SK-N-SH (cell line): ENCODE measurements around the gene MYOG. TPM values are rescaled to one million over a fixed set of nuclear protein-coding genes. Genes with fewer than 3 reads are reported as not detected.

Experiments
- CTCF ChIA-PET: fragments of 300-600, 350-600 bp; formaldehyde crosslinking; extraction: SDS; loops from one replicate; lab custom pipeline; 2021; lab: Yijun Ruan, JAX
- POLR2A ChIA-PET: fragments of 350-600 bp; sonication (Branson Sonifier 250); formaldehyde crosslinking; extraction: SDS; loops from one replicate; lab custom pipeline; 2020; ENCODE audit warnings: antibody characterized with exemption, inconsistent platforms; lab: Yijun Ruan, JAX
- DNase-seq: peaks from one replicate; pipeline ENCODE4 v3.0.0; 2012
- H2AFZ ChIP-seq: fragments of 200-600 bp; sonication (generic); 2 replicates; pipeline ENCODE4 v1.8.1; 2016; ENCODE audit warnings: antibody characterized with exemption, mild to moderate bottlenecking, low read depth
- H3F3A ChIP-seq: fragments of 200-600 bp; sonication (generic); replicated peaks from 2 replicates; pipeline ENCODE3; 2016; ENCODE audit warnings: antibody characterized with exemption, mild to moderate bottlenecking; ENCODE audit not compliant: insufficient read depth
- H3K27ac ChIP-seq, 2 experiments: fragments of 200-500 bp in 1 of 2; fragments of 200-600 bp in 1 of 2; sonication (Bioruptor generic) in 1 of 2; sonication (generic), shearing (Covaris generic) in 1 of 2; 2 replicates each; pipeline versions ENCODE4 v1.5.1 to v1.6.1; 2014 to 2016; ENCODE audit warnings: low read depth in 2 of 2, inconsistent platforms in 1 of 2, low read length in 1 of 2, mild to moderate bottlenecking in 1 of 2, mixed read lengths in 1 of 2
- H3K27me3 ChIP-seq: fragments of 200-600 bp; sonication (generic), shearing (Covaris generic); 2 replicates; pipeline ENCODE4 v1.6.1; 2016; ENCODE audit warnings: mixed run types; ENCODE audit not compliant: insufficient read depth
- H3K36me3 ChIP-seq, 2 experiments: fragments of 200-500 bp in 1 of 2; fragments of 200-600 bp in 1 of 2; sonication (Bioruptor generic) in 1 of 2; sonication (generic) in 1 of 2; replicated peaks in 1 of 2; 2 replicates each; pipeline versions ENCODE3 to v1.5.1; 2014 to 2016; ENCODE audit warnings: low read length in 1 of 2, mild to moderate bottlenecking in 1 of 2; ENCODE audit not compliant: insufficient read depth in 2 of 2, control insufficient read depth in 1 of 2
- H3K4me1 ChIP-seq, 2 experiments: fragments of 200-500 bp in 1 of 2; fragments of 200-600 bp in 1 of 2; sonication (Bioruptor generic) in 1 of 2; sonication (generic), shearing (Covaris generic) in 1 of 2; 2 replicates each; pipeline versions ENCODE4 v1.5.1 to v1.6.1; 2014 to 2016; ENCODE audit warnings: low read depth in 1 of 2, low read length in 1 of 2, mixed run types in 1 of 2; ENCODE audit not compliant: insufficient read depth in 2 of 2, control insufficient read depth in 1 of 2
- H3K4me2 ChIP-seq: fragments of 200-600 bp; sonication (generic), shearing (Covaris generic); 2 replicates; pipeline ENCODE4 v1.6.1; 2017; ENCODE audit warnings: mixed run types
- H3K4me3 ChIP-seq, 2 experiments: fragments of 200-500 bp in 1 of 2; fragments of 200-600 bp in 1 of 2; sonication (Bioruptor generic) in 1 of 2; sonication (generic), shearing (Covaris generic) in 1 of 2; 2 replicates each; pipeline versions ENCODE4 v1.5.1 to v1.8.1; 2014 to 2016; ENCODE audit warnings: low read depth in 2 of 2, inconsistent platforms in 1 of 2, low read length in 1 of 2, mild to moderate bottlenecking in 1 of 2, mixed read lengths in 1 of 2, moderate library complexity in 1 of 2
- H3K79me2 ChIP-seq: fragments of 200-600 bp; sonication (generic); 2 replicates; pipeline ENCODE4 v1.8.1; 2017; ENCODE audit warnings: mild to moderate bottlenecking; ENCODE audit not compliant: insufficient read depth
- H3K9ac ChIP-seq: fragments of 200-600 bp; sonication (generic); 2 replicates; pipeline ENCODE4 v1.6.1; 2017; ENCODE audit warnings: mixed run types
- H3K9me2 ChIP-seq: fragments of 200-600 bp; sonication (generic); 2 replicates; pipeline ENCODE4 v1.6.1; 2017; ENCODE audit warnings: mixed run types
- H3K9me3 ChIP-seq: fragments of 200-600 bp; sonication (generic); 2 replicates; pipeline ENCODE4 v1.6.1; 2017; ENCODE audit warnings: mixed run types, mild to moderate bottlenecking, moderate library complexity
- H4K20me1 ChIP-seq: fragments of 200-600 bp; sonication (generic); 2 replicates; pipeline ENCODE4 v1.6.1; 2017; ENCODE audit warnings: mild to moderate bottlenecking, mixed run types; ENCODE audit not compliant: insufficient read depth
- ELF1 ChIP-seq: IDR thresholded peaks from 2 replicates; pipeline ENCODE4 v1.4.0; 2012
- EP300 ChIP-seq, 2 experiments: IDR thresholded peaks; 2 replicates each; pipeline versions ENCODE4 v1.4.0 to v1.6.1; 2012; ENCODE audit warnings: borderline replicate concordance in 1 of 2, low read depth in 1 of 2, low read length in 1 of 2
- FOSL2 ChIP-seq: IDR thresholded peaks from 2 replicates; pipeline ENCODE4 v1.4.0; 2012; ENCODE audit warnings: low read depth, mild to moderate bottlenecking, moderate library complexity, borderline replicate concordance
- FOXJ3 ChIP-seq: sonication (generic); formaldehyde crosslinking; IDR thresholded peaks from 2 replicates; pipeline ENCODE4 v1.5.1; 2020; ENCODE audit warnings: mild to moderate bottlenecking, missing genetic modification reagents
- FOXM1 ChIP-seq: IDR thresholded peaks from 2 replicates; pipeline ENCODE4 v1.4.0; 2012; ENCODE audit warnings: low read depth, mild to moderate bottlenecking
- GATA2 ChIP-seq: sonication (generic); formaldehyde crosslinking; IDR thresholded peaks from 2 replicates; pipeline ENCODE4 v1.5.0; 2020; ENCODE audit warnings: mild to moderate bottlenecking, missing genetic modification reagents
- JUND ChIP-seq: IDR thresholded peaks from 2 replicates; pipeline ENCODE4 v1.4.0; 2012
- MEF2A ChIP-seq: IDR thresholded peaks from 2 replicates; pipeline ENCODE4 v1.4.0; 2012; ENCODE audit warnings: low read depth, borderline replicate concordance
- NFIC ChIP-seq: IDR thresholded peaks from 2 replicates; pipeline ENCODE4 v1.4.0; 2012; ENCODE audit warnings: borderline replicate concordance
- NRF1 ChIP-seq: IDR thresholded peaks from 2 replicates; pipeline ENCODE4 v1.6.1; 2012; ENCODE audit warnings: low read depth, mild to moderate bottlenecking, low read length
- RCOR1 ChIP-seq: fragments of 150-350 bp; IDR thresholded peaks from 2 replicates; pipeline ENCODE4 v1.6.1; 2017; ENCODE audit warnings: antibody characterized with exemption, low read length
- SIN3A ChIP-seq: IDR thresholded peaks from 2 replicates; pipeline ENCODE4 v1.6.1; 2012; ENCODE audit warnings: low read depth, mild to moderate bottlenecking, low read length, moderate library complexity, borderline replicate concordance
- SMC3 ChIP-seq: IDR thresholded peaks from 2 replicates; pipeline ENCODE4 v1.6.1; 2012; ENCODE audit warnings: low read depth, low read length, improper control_type of control experiment
- TAF1 ChIP-seq: IDR thresholded peaks from 2 replicates; pipeline ENCODE4 v1.6.1; 2012; ENCODE audit warnings: low read depth, mild to moderate bottlenecking, low read length, moderate library complexity, borderline replicate concordance
- WGBS: methylation state at CpG from one replicate; pipeline ENCODE4 v1.1.6; 2017; ENCODE audit warnings: low lambda C conversion rate; 5-methylcytosine and 5-hydroxymethylcytosine counted together
- polyA plus RNA-seq, 3 experiments: library from polyadenylated mRNA; depleted of rRNA; stranded (reverse); fragments of >200 nt; gene quantifications; 2 replicates each; pipeline ENCODE4 v1.2.3, GENCODE V29; 2012
- TF ChIP-seq, protein P1 (sequence below): fragments of 150-350 bp; IDR thresholded peaks from 2 replicates; pipeline ENCODE4 v1.6.1; 2017; ENCODE audit warnings: antibody characterized with exemption, low read length, low read depth, borderline replicate concordance
- TF ChIP-seq, protein P2 (sequence below): IDR thresholded peaks from 2 replicates; pipeline ENCODE4 v1.6.1; 2012; ENCODE audit warnings: mild to moderate bottlenecking, low read depth, low read length, moderate library complexity
- TF ChIP-seq, protein P3 (sequence below): fragments of 200-600 bp; sonication (generic); IDR thresholded peaks from 2 replicates; pipeline ENCODE4 v1.6.1; 2017; ENCODE audit warnings: antibody characterized with exemption, mild to moderate bottlenecking, moderate library complexity

The MYOG gene
- polyA plus RNA-seq, 1 of the 3 experiments (the other 2 are of a cell fraction): not detected

DNA sequence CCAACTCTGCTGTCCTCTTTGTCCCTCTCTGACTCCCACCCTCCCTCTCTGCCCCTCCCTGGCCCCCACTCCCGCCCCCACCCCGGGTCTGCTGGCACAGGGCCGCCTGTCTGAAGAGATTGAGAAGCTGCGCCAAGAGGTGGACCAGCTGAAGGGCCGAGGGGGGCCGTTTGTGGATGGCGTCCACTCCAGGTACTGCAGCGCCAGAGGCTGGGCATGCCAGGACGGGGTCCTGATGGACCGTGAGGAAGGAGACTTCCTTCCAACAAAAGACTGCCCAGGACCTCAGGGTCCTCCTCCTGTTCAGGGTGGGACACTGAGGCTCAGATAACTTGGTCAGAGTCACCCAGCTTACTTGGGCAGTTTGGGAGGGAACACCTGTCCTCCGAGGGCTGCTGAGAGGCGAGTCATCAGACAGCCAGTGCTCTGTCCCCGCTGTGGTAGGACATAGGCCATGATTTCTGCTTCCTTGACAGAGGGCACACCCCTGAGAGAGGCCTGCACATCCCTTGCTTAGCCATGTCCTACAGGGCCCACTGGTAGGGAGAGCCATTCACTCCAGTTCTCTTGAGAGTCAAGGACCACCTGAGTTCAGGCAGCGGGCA is 36.1 kb downstream of the MYOG start:
- Histone ChIP-seq H2AFZ (no peak overlapping the region), H3F3A (peaks cover 7% of the 10 kb centered on the region), H3K9me3 (no peaks in the 10 kb centered on the region), H3K27ac (no peak overlapping the region), H3K9me2 (no peaks in the 10 kb centered on the region), H3K79me2 (no peaks in the 10 kb centered on the region), H3K36me3 (no peaks in the 10 kb centered on the region), H3K4me3 (no peak overlapping the region), H3K27me3 (no peaks in the 10 kb centered on the region), H3K4me2 (no peak overlapping the region), H3K4me1 (peaks cover 13 to 22% of the 10 kb centered on the region in 2 experiments; a peak in 3 of 4 replicates), H3K9ac (no peak overlapping the region), H4K20me1 (no peaks in the 10 kb centered on the region)
- no peak for DNase-seq
- no peak for TF ChIP-seq NRF1
- WGBS: 66% methylated on average over 10 of the region's 14 CpGs
- POLR2A ChIA-PET: no interaction called here
- CTCF ChIA-PET: interaction anchor here (0.7 to 15.3 kb wide), 5 partner anchors 8 to 220 kb away, joined by 3 to 228 read pairs (median 64); no protein-coding TSS in a partner anchor

DNA sequence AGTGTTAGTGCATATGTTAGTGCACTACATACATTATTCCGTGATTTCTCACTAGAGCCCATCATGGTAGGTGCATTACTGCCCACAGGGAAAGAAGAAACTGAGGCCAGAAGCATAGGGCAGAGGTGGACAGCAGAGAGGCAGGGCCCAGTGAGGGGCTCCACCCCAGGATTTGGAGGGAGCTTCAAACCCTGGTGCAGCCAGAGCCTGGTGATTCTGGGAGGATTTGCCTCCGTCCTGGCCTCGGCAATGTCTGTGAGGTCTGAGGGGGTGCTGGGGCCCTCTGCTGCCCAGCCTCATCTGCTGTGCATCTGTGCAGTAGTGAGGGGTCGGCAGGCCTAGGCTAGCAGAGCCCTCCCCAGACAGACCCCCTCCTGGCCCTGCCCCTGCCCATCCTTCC is 36.7 kb downstream of the MYOG start:
- no peaks in the 10 kb centered on the region for H3K9me3 ChIP-seq
- no peak for TF ChIP-seq FOXM1
- no peak for TF ChIP-seq GATA2 (CRISPR knock-in tag)
- TF ChIP-seq, protein P1, sequence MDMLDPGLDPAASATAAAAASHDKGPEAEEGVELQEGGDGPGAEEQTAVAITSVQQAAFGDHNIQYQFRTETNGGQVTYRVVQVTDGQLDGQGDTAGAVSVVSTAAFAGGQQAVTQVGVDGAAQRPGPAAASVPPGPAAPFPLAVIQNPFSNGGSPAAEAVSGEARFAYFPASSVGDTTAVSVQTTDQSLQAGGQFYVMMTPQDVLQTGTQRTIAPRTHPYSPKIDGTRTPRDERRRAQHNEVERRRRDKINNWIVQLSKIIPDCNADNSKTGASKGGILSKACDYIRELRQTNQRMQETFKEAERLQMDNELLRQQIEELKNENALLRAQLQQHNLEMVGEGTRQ: no peak
- TF ChIP-seq SMC3: no peak
- no peak for TF ChIP-seq TAF1
- no peak for TF ChIP-seq ELF1
- TF ChIP-seq, protein P2, sequence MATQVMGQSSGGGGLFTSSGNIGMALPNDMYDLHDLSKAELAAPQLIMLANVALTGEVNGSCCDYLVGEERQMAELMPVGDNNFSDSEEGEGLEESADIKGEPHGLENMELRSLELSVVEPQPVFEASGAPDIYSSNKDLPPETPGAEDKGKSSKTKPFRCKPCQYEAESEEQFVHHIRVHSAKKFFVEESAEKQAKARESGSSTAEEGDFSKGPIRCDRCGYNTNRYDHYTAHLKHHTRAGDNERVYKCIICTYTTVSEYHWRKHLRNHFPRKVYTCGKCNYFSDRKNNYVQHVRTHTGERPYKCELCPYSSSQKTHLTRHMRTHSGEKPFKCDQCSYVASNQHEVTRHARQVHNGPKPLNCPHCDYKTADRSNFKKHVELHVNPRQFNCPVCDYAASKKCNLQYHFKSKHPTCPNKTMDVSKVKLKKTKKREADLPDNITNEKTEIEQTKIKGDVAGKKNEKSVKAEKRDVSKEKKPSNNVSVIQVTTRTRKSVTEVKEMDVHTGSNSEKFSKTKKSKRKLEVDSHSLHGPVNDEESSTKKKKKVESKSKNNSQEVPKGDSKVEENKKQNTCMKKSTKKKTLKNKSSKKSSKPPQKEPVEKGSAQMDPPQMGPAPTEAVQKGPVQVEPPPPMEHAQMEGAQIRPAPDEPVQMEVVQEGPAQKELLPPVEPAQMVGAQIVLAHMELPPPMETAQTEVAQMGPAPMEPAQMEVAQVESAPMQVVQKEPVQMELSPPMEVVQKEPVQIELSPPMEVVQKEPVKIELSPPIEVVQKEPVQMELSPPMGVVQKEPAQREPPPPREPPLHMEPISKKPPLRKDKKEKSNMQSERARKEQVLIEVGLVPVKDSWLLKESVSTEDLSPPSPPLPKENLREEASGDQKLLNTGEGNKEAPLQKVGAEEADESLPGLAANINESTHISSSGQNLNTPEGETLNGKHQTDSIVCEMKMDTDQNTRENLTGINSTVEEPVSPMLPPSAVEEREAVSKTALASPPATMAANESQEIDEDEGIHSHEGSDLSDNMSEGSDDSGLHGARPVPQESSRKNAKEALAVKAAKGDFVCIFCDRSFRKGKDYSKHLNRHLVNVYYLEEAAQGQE: no peak
- TF ChIP-seq EP300 (IDR thresholded peaks at IDR 0.05; ENCODE audit: borderline replicate concordance in 1 of 2, low read depth in 1 of 2, low read length in 1 of 2): no peak
- no peak for TF ChIP-seq NFIC
- TF ChIP-seq RCOR1: no peak
- TF ChIP-seq MEF2A: no peak
- no peak for TF ChIP-seq FOXJ3 (CRISPR knock-in tag)
- no peak for TF ChIP-seq FOSL2
- TF ChIP-seq NRF1: no peak
- TF ChIP-seq, protein P3, sequence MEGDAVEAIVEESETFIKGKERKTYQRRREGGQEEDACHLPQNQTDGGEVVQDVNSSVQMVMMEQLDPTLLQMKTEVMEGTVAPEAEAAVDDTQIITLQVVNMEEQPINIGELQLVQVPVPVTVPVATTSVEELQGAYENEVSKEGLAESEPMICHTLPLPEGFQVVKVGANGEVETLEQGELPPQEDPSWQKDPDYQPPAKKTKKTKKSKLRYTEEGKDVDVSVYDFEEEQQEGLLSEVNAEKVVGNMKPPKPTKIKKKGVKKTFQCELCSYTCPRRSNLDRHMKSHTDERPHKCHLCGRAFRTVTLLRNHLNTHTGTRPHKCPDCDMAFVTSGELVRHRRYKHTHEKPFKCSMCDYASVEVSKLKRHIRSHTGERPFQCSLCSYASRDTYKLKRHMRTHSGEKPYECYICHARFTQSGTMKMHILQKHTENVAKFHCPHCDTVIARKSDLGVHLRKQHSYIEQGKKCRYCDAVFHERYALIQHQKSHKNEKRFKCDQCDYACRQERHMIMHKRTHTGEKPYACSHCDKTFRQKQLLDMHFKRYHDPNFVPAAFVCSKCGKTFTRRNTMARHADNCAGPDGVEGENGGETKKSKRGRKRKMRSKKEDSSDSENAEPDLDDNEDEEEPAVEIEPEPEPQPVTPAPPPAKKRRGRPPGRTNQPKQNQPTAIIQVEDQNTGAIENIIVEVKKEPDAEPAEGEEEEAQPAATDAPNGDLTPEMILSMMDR: no peak
- TF ChIP-seq SIN3A: no peak
- TF ChIP-seq JUND: no peak
- TF ChIP-seq, all 33 proteins: peak for 0
- Histone ChIP-seq H3K27ac (no peak overlapping the region), H3K79me2 (no peaks in the 10 kb centered on the region), H3K4me2 (no peak overlapping the region), H3F3A (peaks cover 7% of the 10 kb centered on the region), H3K9ac (no peak overlapping the region), H3K4me3 (no peak overlapping the region), H4K20me1 (no peaks in the 10 kb centered on the region), H3K9me2 (no peaks in the 10 kb centered on the region), H3K4me1 (peaks cover 13 to 21% of the 10 kb centered on the region in 2 experiments; a peak in 3 of 4 replicates), H3K36me3 (no peaks in the 10 kb centered on the region), H3K27me3 (no peaks in the 10 kb centered on the region), H2AFZ (no peak overlapping the region)
- no peak for DNase-seq
- ChIA-PET POLR2A (no interaction called here), CTCF (interaction anchor here (1.1 to 15.3 kb wide), 4 partner anchors 8 to 221 kb away, joined by 3 to 228 read pairs (median 98); no protein-coding TSS in a partner anchor)
- 83% methylated on average over 2 of the region's 4 CpGs for WGBS
